Breast epithelium (tissue), 3 donors: ENCODE measurements around the gene CHSY1.

Source experiments
- CTCF ChIP-seq, 3 donors: fragments of 450-650 bp; IDR thresholded peaks; one replicate each; pipeline ENCODE4 v1.5.1; 2016 to 2017; ENCODE audit warnings: antibody characterized with exemption in 3 of 3, mild to moderate bottlenecking in 3 of 3, moderate library complexity in 3 of 3
- POLR2A ChIP-seq: fragments of 450-650 bp; IDR thresholded peaks from one replicate; pipeline ENCODE4 v1.6.1; 2016; ENCODE audit warnings: antibody characterized with exemption, mild to moderate bottlenecking, moderate library complexity
- POLR2AphosphoS5 ChIP-seq, 3 donors: sonication (generic); formaldehyde crosslinking; IDR thresholded peaks; one replicate each; pipeline ENCODE4 v1.6.1; 2017; ENCODE audit warnings: antibody characterized with exemption in 3 of 3

GRCh38 chr15:101244889-101245668 lies 6.8 kb downstream of the CHSY1 start:
- TF ChIP-seq CTCF (IDR thresholded peaks at IDR 0.05) (no peak), POLR2AphosphoS5 (IDR thresholded peaks at IDR 0.05) (no peak), POLR2A (no peak)
